LNCaP clone FGC (cell line): Measurements from ENCODE around the gene UBXN11.
"Not testable (repeated sequence)": the region's sequence is repeated elsewhere in the genome, so short reads cannot be mapped to it uniquely, and the experiment has no call there.

ENCODE experiments used
- DNase-seq: peaks from one replicate; pipeline ENCODE4 v3.0.0-alpha.2; 2011; ENCODE audit warnings: low read depth
- H3K4me3 ChIP-seq: 2 replicates; pipeline ENCODE4 v1.5.1; 2011; ENCODE audit warnings: mild to moderate bottlenecking, low read depth, low read length, control low read depth
- TF ChIP-seq, protein P1 (sequence below): IDR thresholded peaks from 2 replicates; pipeline ENCODE4 v1.5.1; 2012; ENCODE audit warnings: mild to moderate bottlenecking; ENCODE audit not compliant: control insufficient read depth, insufficient read depth; ENCODE audit errors: extremely low read depth

The UBXN11 gene

DNA sequence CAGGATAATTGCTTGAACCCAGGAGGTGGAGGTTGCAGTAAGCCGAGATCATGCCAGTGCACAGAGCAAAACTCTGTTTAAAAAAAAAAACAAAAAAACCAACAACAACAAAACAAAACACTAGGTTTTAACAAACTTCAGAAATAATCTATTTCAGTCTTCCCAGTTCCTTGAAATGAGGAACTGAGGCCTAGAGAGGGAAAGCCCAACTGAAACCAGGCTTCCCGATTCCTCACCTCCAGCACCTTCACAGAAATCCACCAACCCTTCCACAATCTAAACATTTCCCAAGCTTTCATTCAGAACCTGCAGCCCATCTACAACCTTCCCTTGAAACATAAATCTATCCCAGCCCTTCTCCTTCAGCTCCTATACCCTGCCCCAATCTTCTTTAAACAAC lies 10.7 kb upstream of the UBXN11 start:
- DNase-seq: no peak
- H3K4me3 ChIP-seq: no peak overlapping the region
- TF ChIP-seq, protein P1, sequence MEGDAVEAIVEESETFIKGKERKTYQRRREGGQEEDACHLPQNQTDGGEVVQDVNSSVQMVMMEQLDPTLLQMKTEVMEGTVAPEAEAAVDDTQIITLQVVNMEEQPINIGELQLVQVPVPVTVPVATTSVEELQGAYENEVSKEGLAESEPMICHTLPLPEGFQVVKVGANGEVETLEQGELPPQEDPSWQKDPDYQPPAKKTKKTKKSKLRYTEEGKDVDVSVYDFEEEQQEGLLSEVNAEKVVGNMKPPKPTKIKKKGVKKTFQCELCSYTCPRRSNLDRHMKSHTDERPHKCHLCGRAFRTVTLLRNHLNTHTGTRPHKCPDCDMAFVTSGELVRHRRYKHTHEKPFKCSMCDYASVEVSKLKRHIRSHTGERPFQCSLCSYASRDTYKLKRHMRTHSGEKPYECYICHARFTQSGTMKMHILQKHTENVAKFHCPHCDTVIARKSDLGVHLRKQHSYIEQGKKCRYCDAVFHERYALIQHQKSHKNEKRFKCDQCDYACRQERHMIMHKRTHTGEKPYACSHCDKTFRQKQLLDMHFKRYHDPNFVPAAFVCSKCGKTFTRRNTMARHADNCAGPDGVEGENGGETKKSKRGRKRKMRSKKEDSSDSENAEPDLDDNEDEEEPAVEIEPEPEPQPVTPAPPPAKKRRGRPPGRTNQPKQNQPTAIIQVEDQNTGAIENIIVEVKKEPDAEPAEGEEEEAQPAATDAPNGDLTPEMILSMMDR: no peak

DNA sequence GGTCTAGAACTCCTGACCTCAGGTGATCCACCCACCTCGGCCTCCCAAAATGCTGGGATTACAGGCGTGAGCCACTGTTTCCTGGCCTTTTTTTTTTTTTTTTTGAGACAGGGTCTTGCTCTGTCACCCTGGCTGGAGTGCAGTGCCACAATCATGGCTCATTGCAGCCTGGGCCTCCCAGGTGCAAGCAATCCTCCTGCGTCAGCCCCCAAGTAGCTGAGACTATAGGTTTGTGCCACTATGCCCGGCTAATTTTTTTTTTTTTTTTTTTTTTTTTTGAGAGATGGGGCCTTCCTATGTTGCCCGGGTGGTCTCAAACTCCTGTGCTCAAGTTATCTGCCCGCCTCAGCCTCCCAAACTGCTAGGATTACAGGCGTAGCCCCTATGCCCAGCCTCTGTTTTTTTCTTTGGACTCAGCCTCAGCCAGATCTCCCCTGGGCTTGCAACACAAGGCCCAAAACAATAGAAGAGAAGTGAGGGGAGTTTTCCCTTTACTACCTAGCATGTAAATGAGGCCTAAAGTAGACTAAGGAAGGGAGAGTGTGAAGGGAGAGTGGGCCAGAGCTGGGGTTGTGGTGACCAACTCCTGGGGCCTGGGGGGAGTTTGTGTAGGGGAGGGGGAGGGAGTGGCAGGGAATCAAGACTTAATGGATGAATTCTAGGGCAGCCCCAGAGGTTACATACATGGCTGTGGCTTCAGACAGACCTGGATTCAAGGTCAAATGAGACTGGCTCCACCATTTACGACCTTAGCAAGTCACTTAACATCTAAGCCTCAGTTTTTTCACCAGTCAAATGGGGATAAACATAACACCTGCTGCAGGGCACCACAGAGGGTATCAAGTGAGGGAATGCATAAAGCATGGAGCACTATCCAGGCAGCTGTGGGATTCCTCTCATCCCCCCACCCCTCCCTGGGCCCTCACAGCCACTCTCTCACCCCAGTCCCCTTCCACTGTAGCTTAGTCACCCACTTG lies 9.7 kb upstream of the UBXN11 start:
- DNase-seq: no peak

DNA sequence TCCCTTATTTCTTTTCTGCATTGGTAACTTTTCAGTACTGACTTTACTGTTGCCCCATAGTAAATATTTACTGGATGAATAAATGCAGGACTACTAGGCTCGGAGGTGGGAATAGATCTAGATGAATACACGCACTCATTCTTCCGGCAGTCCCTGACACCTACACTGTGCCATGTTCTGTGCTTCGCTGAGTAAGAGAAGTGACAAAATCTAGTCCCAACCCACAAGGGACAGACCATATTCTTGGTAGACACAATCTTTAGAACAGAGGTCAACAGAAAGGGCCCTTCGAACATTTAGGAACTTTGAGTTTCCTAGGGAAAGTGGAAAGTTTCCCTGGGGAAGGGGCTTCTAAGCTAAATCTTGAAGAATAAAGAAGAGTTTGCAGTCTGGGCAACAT lies 8.1 kb upstream of the UBXN11 start:
- TF ChIP-seq, protein P1: no peak
- no peak overlapping the region for H3K4me3 ChIP-seq
- no peak for DNase-seq

More for the DNA sequence above, 9.7 kb upstream of the UBXN11 start:
- TF ChIP-seq, protein P1: no peak
- H3K4me3 ChIP-seq: no peak overlapping the region

DNA sequence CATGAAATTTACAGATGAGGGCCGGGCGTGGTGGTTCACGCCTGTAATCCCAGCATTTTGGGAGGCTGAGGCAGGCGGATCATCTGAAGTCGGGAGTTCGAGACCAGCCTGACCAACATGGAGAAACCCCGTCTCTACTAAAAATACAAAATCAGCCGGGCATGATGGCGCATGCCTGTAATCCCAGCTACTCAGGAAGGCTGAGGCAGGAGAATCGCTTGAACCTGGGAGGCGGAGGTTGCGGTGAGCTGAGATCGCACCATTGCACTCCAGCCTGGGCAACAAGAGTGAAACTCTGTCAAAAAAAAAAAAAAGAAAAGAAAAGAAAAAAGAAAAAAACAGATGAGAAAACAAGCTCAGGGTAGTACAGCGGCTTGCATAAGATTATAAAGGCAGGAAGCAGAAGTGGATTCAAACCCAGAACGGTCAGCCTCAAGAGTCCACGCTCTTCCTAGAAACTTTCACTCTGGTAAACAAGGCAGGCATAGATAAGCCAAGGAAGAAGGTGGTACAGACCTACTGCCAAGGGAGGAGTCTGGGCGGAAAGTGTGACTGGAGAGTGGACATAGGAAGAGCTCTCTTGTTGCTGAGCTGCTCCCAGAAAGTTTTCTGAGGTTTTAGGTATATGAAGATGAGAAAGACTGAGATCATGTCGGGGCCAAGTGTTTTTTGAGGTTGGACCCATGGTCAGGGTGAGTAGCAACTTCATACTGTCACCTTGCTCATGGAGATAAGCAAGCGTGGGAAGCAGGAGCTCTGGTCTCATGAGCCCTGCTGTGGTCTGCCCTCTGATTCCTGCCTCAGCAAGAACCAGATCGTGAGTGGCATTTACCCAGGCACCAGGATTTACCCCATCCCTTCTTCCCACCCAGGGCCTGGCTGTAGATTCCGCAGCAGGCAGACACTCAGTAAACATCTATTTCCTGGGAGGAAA lies 1.8 kb upstream of the UBXN11 start:
- not testable (repeated sequence) for H3K4me3 ChIP-seq, DNase-seq

DNA sequence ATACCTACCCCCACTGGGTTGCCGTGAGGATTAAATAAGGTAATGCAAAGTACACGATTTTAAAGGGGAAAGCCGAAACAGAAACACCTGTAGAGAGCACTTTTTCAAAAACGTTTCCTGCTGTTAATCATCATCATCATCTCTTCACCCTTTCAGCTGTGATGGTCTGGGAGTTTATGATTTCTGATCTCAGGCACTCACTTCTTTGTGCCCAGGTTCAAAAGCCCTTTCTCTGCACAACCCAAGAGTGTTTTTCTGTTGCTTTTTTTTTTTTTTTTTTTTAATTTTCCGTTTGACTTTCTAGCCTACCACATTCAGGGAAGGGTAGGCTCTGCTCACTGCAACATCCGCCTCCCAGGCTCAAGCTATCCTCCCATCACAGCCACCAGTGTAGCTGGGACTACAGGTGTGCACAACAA lies 936 bp upstream of the UBXN11 start:
- DNase-seq: no peak
- TF ChIP-seq, protein P1: no peak
- no peak overlapping the region for H3K4me3 ChIP-seq

DNA sequence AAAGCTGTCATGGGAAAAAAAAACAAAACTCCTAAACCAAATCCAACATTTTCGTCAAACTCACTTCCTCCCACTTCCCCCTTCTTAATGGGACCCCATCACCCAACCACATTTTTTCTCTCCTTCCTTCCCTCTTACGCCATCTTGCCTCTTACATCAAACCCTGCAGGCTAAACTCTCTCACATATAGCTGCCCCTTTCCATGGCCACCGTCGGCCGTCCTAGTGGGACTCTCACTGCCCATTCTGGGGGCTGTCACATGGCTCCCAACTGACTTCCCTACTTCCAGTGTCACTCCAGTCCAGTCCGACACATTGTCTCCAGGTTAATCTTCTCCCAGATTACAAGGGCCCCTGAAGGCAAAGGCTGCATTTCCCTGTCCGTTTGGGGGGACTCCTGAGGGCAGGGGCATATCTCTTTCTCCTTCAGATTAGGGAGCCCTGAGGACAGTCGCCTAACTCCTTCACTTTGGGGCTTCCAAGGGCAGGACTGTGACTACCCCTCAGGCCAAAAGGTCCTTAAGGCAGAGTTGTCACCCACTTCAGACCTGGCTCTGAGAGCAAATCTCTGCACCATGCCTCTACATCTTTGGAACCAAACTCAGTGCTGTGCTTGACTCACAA lies 658 bp downstream of the UBXN11 start:
- peak overlapping the region; percentile 84 for H3K4me3 ChIP-seq

More for the DNA sequence above, 658 bp downstream of the UBXN11 start:
- TF ChIP-seq, protein P1: no peak
- no peak for DNase-seq
